Panc1 (cell line): ENCODE data around the gene TSPAN33.

Source experiments
- POLR2AphosphoS5 ChIP-seq: IDR thresholded peaks from 2 replicates; pipeline ENCODE4 v1.6.1; 2012; ENCODE audit warnings: mild to moderate bottlenecking, low read depth, low read length, moderate library complexity
- TCF7L2 ChIP-seq: IDR thresholded peaks from 2 replicates; pipeline ENCODE4 v1.6.1; 2011; ENCODE audit warnings: mild to moderate bottlenecking, low read depth, low read length, inconsistent platforms
- TF ChIP-seq, protein P1 (sequence below): fragments of 450-650 bp; IDR thresholded peaks from 2 replicates; pipeline ENCODE4 v1.5.1; 2017; ENCODE audit warnings: mild to moderate bottlenecking
- TF ChIP-seq, protein P2 (sequence below), 2 experiments: IDR thresholded peaks; 2 replicates each; pipeline ENCODE4 v1.6.1; 2011 to 2012; ENCODE audit warnings: low read depth in 2 of 2, control low read depth in 1 of 2, low read length in 1 of 2, mild to moderate bottlenecking in 1 of 2, moderate library complexity in 1 of 2; ENCODE audit not compliant: insufficient read depth in 1 of 2

- TF ChIP-seq, protein P1, sequence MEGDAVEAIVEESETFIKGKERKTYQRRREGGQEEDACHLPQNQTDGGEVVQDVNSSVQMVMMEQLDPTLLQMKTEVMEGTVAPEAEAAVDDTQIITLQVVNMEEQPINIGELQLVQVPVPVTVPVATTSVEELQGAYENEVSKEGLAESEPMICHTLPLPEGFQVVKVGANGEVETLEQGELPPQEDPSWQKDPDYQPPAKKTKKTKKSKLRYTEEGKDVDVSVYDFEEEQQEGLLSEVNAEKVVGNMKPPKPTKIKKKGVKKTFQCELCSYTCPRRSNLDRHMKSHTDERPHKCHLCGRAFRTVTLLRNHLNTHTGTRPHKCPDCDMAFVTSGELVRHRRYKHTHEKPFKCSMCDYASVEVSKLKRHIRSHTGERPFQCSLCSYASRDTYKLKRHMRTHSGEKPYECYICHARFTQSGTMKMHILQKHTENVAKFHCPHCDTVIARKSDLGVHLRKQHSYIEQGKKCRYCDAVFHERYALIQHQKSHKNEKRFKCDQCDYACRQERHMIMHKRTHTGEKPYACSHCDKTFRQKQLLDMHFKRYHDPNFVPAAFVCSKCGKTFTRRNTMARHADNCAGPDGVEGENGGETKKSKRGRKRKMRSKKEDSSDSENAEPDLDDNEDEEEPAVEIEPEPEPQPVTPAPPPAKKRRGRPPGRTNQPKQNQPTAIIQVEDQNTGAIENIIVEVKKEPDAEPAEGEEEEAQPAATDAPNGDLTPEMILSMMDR: no peak
- TF ChIP-seq, protein P2, sequence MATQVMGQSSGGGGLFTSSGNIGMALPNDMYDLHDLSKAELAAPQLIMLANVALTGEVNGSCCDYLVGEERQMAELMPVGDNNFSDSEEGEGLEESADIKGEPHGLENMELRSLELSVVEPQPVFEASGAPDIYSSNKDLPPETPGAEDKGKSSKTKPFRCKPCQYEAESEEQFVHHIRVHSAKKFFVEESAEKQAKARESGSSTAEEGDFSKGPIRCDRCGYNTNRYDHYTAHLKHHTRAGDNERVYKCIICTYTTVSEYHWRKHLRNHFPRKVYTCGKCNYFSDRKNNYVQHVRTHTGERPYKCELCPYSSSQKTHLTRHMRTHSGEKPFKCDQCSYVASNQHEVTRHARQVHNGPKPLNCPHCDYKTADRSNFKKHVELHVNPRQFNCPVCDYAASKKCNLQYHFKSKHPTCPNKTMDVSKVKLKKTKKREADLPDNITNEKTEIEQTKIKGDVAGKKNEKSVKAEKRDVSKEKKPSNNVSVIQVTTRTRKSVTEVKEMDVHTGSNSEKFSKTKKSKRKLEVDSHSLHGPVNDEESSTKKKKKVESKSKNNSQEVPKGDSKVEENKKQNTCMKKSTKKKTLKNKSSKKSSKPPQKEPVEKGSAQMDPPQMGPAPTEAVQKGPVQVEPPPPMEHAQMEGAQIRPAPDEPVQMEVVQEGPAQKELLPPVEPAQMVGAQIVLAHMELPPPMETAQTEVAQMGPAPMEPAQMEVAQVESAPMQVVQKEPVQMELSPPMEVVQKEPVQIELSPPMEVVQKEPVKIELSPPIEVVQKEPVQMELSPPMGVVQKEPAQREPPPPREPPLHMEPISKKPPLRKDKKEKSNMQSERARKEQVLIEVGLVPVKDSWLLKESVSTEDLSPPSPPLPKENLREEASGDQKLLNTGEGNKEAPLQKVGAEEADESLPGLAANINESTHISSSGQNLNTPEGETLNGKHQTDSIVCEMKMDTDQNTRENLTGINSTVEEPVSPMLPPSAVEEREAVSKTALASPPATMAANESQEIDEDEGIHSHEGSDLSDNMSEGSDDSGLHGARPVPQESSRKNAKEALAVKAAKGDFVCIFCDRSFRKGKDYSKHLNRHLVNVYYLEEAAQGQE (IDR thresholded peaks at IDR 0.05; ENCODE audit: insufficient read depth in 1 of 2, low read depth in 2 of 2, low read length in 1 of 2): no peak
- no peak for TF ChIP-seq TCF7L2
- TF ChIP-seq POLR2AphosphoS5: no peak
Observed at GRCh38 chr7:129118182-129118581, 26.3 kb upstream of the TSPAN33 start.
